GM12878 (cell line): ENCODE data around the gene MYCBPAP.
"Not testable (repeated sequence)": the region's sequence is repeated elsewhere in the genome, so short reads cannot be mapped to it uniquely, and the experiment has no call there.

Source experiments
- EZH2 ChIP-seq: IDR thresholded peaks from 2 replicates; pipeline ENCODE4 v1.6.1; 2012; ENCODE audit warnings: low read depth, mild to moderate bottlenecking, control low read depth, inconsistent platforms, low read length, borderline replicate concordance; ENCODE audit not compliant: control insufficient read depth
- IRF3 ChIP-seq: fragments of 450-650 bp; IDR thresholded peaks from 2 replicates; pipeline ENCODE4 v1.6.1; 2014; ENCODE audit warnings: mild to moderate bottlenecking
- NFXL1 ChIP-seq: fragments of 450-650 bp; IDR thresholded peaks from 2 replicates; pipeline ENCODE4 v1.6.1; 2017; ENCODE audit warnings: antibody characterized with exemption, mild to moderate bottlenecking, borderline replicate concordance
- POLR2A ChIP-seq: IDR thresholded peaks from 2 replicates; pipeline ENCODE4 v1.6.1; 2011; ENCODE audit warnings: low read depth, mild to moderate bottlenecking, low read length
- POLR2AphosphoS2 ChIP-seq: IDR thresholded peaks from 2 replicates; pipeline ENCODE4 v1.6.1; 2011; ENCODE audit warnings: low read depth, mild to moderate bottlenecking, low read length, improper control_type of control experiment, moderate library complexity
- POLR2AphosphoS5 ChIP-seq: IDR thresholded peaks from 2 replicates; pipeline ENCODE4 v1.6.1; 2011; ENCODE audit warnings: mild to moderate bottlenecking, low read length, inconsistent platforms
- TF ChIP-seq, protein P1 (sequence below), 3 experiments: IDR thresholded peaks in 2 of 3; conservative IDR thresholded peaks in 1 of 3; 2 replicates each; pipeline ENCODE4 v1.5.1; 2011; ENCODE audit warnings: low read depth in 3 of 3, low read length in 3 of 3, mild to moderate bottlenecking in 3 of 3, control low read depth in 2 of 3, moderate library complexity in 2 of 3, inconsistent platforms in 1 of 3, mixed read lengths in 1 of 3; ENCODE audit not compliant: control insufficient read depth in 2 of 3, insufficient read depth in 1 of 3; ENCODE audit errors: extremely low read depth in 1 of 3
- TF ChIP-seq, protein P2 (sequence below): IDR thresholded peaks from 2 replicates; pipeline ENCODE4 v1.6.1; 2012; ENCODE audit warnings: low read depth, low read length, improper control_type of control experiment
- TF ChIP-seq, protein P3 (sequence below): IDR thresholded peaks from 2 replicates; pipeline ENCODE4 v1.6.1; 2012; ENCODE audit warnings: low read length, inconsistent platforms
- TF ChIP-seq, protein P4 (sequence below): fragments of 450-650 bp; formaldehyde crosslinking; IDR thresholded peaks from 2 replicates; pipeline ENCODE4 v1.5.0; 2022; ENCODE audit warnings: mild to moderate bottlenecking, missing genetic modification characterization
- TF ChIP-seq, protein P5 (sequence below): IDR thresholded peaks from 2 replicates; pipeline ENCODE4 v1.6.1; 2012; ENCODE audit warnings: mild to moderate bottlenecking, low read depth, low read length

DNA sequence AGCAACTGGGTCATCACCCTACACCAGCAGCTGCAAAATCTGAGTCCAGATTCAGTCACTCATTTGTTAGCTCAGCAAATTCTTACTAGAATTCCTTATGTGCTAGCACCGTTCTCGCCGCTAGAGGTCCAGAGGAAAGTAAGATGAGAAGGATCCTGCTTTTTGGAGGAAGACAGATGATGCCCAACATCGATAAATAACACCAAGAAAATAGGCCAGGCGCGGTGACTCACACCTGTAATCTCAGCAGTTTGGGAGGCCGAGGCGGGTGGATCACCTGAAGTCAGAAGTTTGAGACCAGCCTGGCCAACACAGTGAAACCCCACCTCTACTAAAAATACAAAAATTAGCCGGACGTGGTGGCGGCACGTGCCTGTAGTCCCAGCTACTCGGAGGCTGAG is 35.5 kb upstream of the MYCBPAP start:
- TF ChIP-seq, protein P1, sequence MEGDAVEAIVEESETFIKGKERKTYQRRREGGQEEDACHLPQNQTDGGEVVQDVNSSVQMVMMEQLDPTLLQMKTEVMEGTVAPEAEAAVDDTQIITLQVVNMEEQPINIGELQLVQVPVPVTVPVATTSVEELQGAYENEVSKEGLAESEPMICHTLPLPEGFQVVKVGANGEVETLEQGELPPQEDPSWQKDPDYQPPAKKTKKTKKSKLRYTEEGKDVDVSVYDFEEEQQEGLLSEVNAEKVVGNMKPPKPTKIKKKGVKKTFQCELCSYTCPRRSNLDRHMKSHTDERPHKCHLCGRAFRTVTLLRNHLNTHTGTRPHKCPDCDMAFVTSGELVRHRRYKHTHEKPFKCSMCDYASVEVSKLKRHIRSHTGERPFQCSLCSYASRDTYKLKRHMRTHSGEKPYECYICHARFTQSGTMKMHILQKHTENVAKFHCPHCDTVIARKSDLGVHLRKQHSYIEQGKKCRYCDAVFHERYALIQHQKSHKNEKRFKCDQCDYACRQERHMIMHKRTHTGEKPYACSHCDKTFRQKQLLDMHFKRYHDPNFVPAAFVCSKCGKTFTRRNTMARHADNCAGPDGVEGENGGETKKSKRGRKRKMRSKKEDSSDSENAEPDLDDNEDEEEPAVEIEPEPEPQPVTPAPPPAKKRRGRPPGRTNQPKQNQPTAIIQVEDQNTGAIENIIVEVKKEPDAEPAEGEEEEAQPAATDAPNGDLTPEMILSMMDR (IDR thresholded peaks at IDR 0.05 in 2 of 3, conservative IDR thresholded peaks at IDR 0.05 in 1 of 3; ENCODE audit: control insufficient read depth in 2 of 3, extremely low read depth in 1 of 3, insufficient read depth in 1 of 3, low read depth in 3 of 3, low read length in 3 of 3), result not testable (repeated sequence)
- TF ChIP-seq POLR2A, NFXL1, IRF3, EZH2, POLR2AphosphoS2, POLR2AphosphoS5: not testable (repeated sequence)
- TF ChIP-seq, protein P2, sequence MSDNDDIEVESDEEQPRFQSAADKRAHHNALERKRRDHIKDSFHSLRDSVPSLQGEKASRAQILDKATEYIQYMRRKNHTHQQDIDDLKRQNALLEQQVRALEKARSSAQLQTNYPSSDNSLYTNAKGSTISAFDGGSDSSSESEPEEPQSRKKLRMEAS, result not testable (repeated sequence)
- TF ChIP-seq, protein P3, sequence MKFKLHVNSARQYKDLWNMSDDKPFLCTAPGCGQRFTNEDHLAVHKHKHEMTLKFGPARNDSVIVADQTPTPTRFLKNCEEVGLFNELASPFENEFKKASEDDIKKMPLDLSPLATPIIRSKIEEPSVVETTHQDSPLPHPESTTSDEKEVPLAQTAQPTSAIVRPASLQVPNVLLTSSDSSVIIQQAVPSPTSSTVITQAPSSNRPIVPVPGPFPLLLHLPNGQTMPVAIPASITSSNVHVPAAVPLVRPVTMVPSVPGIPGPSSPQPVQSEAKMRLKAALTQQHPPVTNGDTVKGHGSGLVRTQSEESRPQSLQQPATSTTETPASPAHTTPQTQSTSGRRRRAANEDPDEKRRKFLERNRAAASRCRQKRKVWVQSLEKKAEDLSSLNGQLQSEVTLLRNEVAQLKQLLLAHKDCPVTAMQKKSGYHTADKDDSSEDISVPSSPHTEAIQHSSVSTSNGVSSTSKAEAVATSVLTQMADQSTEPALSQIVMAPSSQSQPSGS, result not testable (repeated sequence)
- TF ChIP-seq, protein P4, sequence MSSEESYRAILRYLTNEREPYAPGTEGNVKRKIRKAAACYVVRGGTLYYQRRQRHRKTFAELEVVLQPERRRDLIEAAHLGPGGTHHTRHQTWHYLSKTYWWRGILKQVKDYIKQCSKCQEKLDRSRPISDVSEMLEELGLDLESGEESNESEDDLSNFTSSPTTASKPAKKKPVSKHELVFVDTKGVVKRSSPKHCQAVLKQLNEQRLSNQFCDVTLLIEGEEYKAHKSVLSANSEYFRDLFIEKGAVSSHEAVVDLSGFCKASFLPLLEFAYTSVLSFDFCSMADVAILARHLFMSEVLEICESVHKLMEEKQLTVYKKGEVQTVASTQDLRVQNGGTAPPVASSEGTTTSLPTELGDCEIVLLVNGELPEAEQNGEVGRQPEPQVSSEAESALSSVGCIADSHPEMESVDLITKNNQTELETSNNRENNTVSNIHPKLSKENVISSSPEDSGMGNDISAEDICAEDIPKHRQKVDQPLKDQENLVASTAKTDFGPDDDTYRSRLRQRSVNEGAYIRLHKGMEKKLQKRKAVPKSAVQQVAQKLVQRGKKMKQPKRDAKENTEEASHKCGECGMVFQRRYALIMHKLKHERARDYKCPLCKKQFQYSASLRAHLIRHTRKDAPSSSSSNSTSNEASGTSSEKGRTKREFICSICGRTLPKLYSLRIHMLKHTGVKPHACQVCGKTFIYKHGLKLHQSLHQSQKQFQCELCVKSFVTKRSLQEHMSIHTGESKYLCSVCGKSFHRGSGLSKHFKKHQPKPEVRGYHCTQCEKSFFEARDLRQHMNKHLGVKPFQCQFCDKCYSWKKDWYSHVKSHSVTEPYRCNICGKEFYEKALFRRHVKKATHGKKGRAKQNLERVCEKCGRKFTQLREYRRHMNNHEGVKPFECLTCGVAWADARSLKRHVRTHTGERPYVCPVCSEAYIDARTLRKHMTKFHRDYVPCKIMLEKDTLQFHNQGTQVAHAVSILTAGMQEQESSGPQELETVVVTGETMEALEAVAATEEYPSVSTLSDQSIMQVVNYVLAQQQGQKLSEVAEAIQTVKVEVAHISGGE, result not testable (repeated sequence)
- TF ChIP-seq, protein P5, sequence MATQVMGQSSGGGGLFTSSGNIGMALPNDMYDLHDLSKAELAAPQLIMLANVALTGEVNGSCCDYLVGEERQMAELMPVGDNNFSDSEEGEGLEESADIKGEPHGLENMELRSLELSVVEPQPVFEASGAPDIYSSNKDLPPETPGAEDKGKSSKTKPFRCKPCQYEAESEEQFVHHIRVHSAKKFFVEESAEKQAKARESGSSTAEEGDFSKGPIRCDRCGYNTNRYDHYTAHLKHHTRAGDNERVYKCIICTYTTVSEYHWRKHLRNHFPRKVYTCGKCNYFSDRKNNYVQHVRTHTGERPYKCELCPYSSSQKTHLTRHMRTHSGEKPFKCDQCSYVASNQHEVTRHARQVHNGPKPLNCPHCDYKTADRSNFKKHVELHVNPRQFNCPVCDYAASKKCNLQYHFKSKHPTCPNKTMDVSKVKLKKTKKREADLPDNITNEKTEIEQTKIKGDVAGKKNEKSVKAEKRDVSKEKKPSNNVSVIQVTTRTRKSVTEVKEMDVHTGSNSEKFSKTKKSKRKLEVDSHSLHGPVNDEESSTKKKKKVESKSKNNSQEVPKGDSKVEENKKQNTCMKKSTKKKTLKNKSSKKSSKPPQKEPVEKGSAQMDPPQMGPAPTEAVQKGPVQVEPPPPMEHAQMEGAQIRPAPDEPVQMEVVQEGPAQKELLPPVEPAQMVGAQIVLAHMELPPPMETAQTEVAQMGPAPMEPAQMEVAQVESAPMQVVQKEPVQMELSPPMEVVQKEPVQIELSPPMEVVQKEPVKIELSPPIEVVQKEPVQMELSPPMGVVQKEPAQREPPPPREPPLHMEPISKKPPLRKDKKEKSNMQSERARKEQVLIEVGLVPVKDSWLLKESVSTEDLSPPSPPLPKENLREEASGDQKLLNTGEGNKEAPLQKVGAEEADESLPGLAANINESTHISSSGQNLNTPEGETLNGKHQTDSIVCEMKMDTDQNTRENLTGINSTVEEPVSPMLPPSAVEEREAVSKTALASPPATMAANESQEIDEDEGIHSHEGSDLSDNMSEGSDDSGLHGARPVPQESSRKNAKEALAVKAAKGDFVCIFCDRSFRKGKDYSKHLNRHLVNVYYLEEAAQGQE, result not testable (repeated sequence)
